HepG2 (cell line): Measurements from ENCODE around the gene DTNA. TPM values are rescaled to one million over a fixed set of nuclear protein-coding genes. Genes with fewer than 3 reads are reported as not detected.
A peak's percentile ranks its signal among the peaks of the same experiment; 100 is the strongest.

Experiments used
- ATAC-seq: fragments of 200-7000 bp; cut with Tn5 transposase; 3 replicates; pipeline ENCODE4 v1.9.1; 2020; ENCODE audit warnings: mild to moderate bottlenecking, moderate library complexity
- BruUV-seq: library from RNA; stranded (reverse); fragments of 400-500 nt; replicated peaks from 2 replicates; lab custom pipeline; 2021; lab: Mats Ljungman, UMichigan
- CTCF ChIA-PET: fragments of 300-600 bp; formaldehyde crosslinking; extraction: SDS; loops from one replicate; lab custom pipeline; 2021; ENCODE audit warnings: low total read pairs, inconsistent platforms, low intra/inter-chr PET ratio; lab: Yijun Ruan, JAX
- POLR2A ChIA-PET: fragments of 350-600 bp; sonication (Branson Sonifier 250); formaldehyde crosslinking; loops from one replicate; lab custom pipeline; 2020; ENCODE audit warnings: antibody characterized with exemption, inconsistent platforms; lab: Yijun Ruan, JAX
- DNase-seq: peaks from one replicate; pipeline ENCODE4 v3.0.0-alpha.2; 2015; ENCODE audit warnings: low spot score
- FAIRE-seq: peaks from 3 replicates; lab custom pipeline; 2011; peaks lifted over from hg19 to GRCh38; lab: Jason Lieb, UNC
- H2AFZ ChIP-seq: one replicate; pipeline ENCODE4 v1.6.1; 2011; ENCODE audit warnings: low read length, inconsistent platforms
- H3K27ac ChIP-seq: fragments of 300-600 bp; 3 replicates; pipeline ENCODE4 v1.8.0; 2011; ENCODE audit warnings: mixed run types, mild to moderate bottlenecking, mixed read lengths, low read length, inconsistent platforms; ENCODE audit not compliant: insufficient read depth; ENCODE audit errors: extremely low read length
- H3K27me3 ChIP-seq, 2 experiments: fragments of 200-600 bp in 1 of 2; 2 replicates in 1 of 2; 3 replicates in 1 of 2; pipeline versions ENCODE4 v1.6.0 to v1.8.0; 2011; ENCODE audit warnings: low read length in 2 of 2, mild to moderate bottlenecking in 2 of 2, moderate library complexity in 2 of 2, inconsistent platforms in 1 of 2; ENCODE audit not compliant: insufficient read depth in 2 of 2, control insufficient read depth in 1 of 2
- H3K36me3 ChIP-seq, 2 experiments: fragments of 200-600 bp in 1 of 2; replicated peaks in 1 of 2; 2 replicates in 1 of 2; 3 replicates in 1 of 2; pipeline versions ENCODE4 v1.5.1 to v1.8.0; 2011; ENCODE audit warnings: low read length in 2 of 2, inconsistent platforms in 1 of 2; ENCODE audit not compliant: insufficient read depth in 2 of 2, control insufficient read depth in 1 of 2
- H3K4me1 ChIP-seq: 2 replicates; pipeline ENCODE4 v1.5.1; 2012; ENCODE audit warnings: low read length, inconsistent platforms; ENCODE audit not compliant: insufficient read depth
- H3K4me2 ChIP-seq: 2 replicates; pipeline ENCODE4 v1.6.0; 2011; ENCODE audit warnings: low read depth, low read length, inconsistent platforms
- H3K4me3 ChIP-seq, 3 experiments: fragments of 200-600 bp in 1 of 3; sonication (generic), shearing (Covaris generic) in 1 of 3; replicated peaks in 1 of 3; 2 replicates each; pipeline ENCODE4 v1.5.1; 2011 to 2016; ENCODE audit warnings: low read length in 3 of 3, inconsistent platforms in 2 of 3, low read depth in 2 of 3, mild to moderate bottlenecking in 2 of 3, control low read depth in 1 of 3, mixed read lengths in 1 of 3; ENCODE audit not compliant: insufficient read depth in 1 of 3
- H3K79me2 ChIP-seq: one replicate; pipeline ENCODE4 v1.6.1; 2011; ENCODE audit warnings: low read length, inconsistent platforms; ENCODE audit not compliant: insufficient read depth
- H3K9ac ChIP-seq: 2 replicates; pipeline ENCODE4 v1.6.0; 2011; ENCODE audit warnings: mild to moderate bottlenecking, low read depth, low read length, inconsistent platforms; ENCODE audit not compliant: insufficient read depth
- H3K9me3 ChIP-seq: 2 replicates; pipeline ENCODE4 v1.5.1; 2012; ENCODE audit warnings: mild to moderate bottlenecking, low read length
- H4K20me1 ChIP-seq: 2 replicates; pipeline ENCODE4 v1.6.0; 2011; ENCODE audit warnings: inconsistent platforms, mild to moderate bottlenecking, low read length, moderate library complexity; ENCODE audit not compliant: insufficient read depth
- ARNT ChIP-seq: fragments of 450-650 bp; IDR thresholded peaks from 2 replicates; pipeline ENCODE4 v1.6.1; 2017
- ZBTB26 ChIP-seq: IDR thresholded peaks from 2 replicates; pipeline ENCODE4 v1.6.1; 2016; ENCODE audit warnings: missing compliant biosample characterization, missing genetic modification reagents, borderline replicate concordance
- ZKSCAN8 ChIP-seq: IDR thresholded peaks from 2 replicates; pipeline ENCODE4 v1.6.1; 2016; ENCODE audit warnings: borderline replicate concordance, missing genetic modification reagents, missing compliant biosample characterization
- ZNF317 ChIP-seq: sonication (generic); formaldehyde crosslinking; IDR thresholded peaks from 2 replicates; pipeline ENCODE4 v1.5.0; 2020; ENCODE audit warnings: mild to moderate bottlenecking, missing genetic modification reagents
- ZNF543 ChIP-seq: sonication (generic); formaldehyde crosslinking; IDR thresholded peaks from 2 replicates; pipeline ENCODE4 v1.4.0; 2020; ENCODE audit warnings: mild to moderate bottlenecking, missing genetic modification reagents
- ZNF850 ChIP-seq: sonication (generic); formaldehyde crosslinking; conservative IDR thresholded peaks from 2 replicates; pipeline ENCODE4 v1.9.0; 2021; ENCODE audit warnings: mild to moderate bottlenecking, missing genetic modification reagents
- in situ Hi-C: cut with HindIII; loops from 2 replicates; pipeline ENCODE4 v1.10.0; 2017; ENCODE audit warnings: low pct_unique_long_range_greater_than_20kb; ENCODE audit not compliant: extremely low pct_ligation_motif_present
- intact Hi-C: fragments of 100-400 bp; cut with micrococcal nuclease; formaldehyde crosslinking; loops from one replicate; pipeline ENCODE4 v1.10.0; 2022; ENCODE audit not compliant: unreplicated experiment
- polyA plus RNA-seq, 8 experiments: library from polyadenylated mRNA; depleted of rRNA in 3 of 8; stranded (reverse) in 7 of 8; unstranded in 1 of 8; fragments of >200 nt; fragmentation: Illumina TruSeq in 4 of 8; extraction: Trizol in 4 of 8; gene quantifications; 2 replicates each; pipeline versions ENCODE4 v1.2.1 to v1.2.3, GENCODE V29; 2011 to 2016; ENCODE audit warnings: low read depth in 4 of 8, missing spikeins in 1 of 8, mixed read lengths in 1 of 8; ENCODE audit not compliant: insufficient read depth in 1 of 8
- total RNA-seq, 5 experiments: library from RNA; depleted of rRNA; stranded (reverse); fragments of >200 nt; fragmentation: Illumina TruSeq; extraction: Trizol; gene quantifications; 2 replicates each; pipeline ENCODE4 v1.2.3, GENCODE V29; 2016; ENCODE audit warnings: low read depth in 1 of 5

Gene DTNA
- total and polyA plus RNA-seq, 2 of the 13 experiments (the other 11 are each of a cell fraction or from before 2014, with no cell fraction given) = 8.5 to 29.0 TPM

GRCh38 chr18:34892379-34892778, 182.3 kb downstream of the DTNA start (continued):
- TF ChIP-seq ZBTB26 (no peak), ZKSCAN8 (CRISPR knock-in tag) (no peak), ZNF850 (no peak), ZNF543 (CRISPR knock-in tag) (no peak)

GRCh38 chr18:34893239-34893638, 183.1 kb downstream of the DTNA start:
- DNase-seq = no peak
- Histone ChIP-seq H3K27ac (no peak overlapping the region), H3K9me3 (peaks cover 4% of the 10 kb centered on the region; the same call in 1 of the 2 replicates), H3K27me3 (no peaks in the 10 kb centered on the region), H3K9ac (no peak overlapping the region), H3K4me1 (peaks cover 8% of the 10 kb centered on the region), H2AFZ (no peak overlapping the region), H3K79me2 (no peaks in the 10 kb centered on the region), H3K4me2 (no peak overlapping the region), H3K4me3 (no peak overlapping the region), H3K36me3 (peaks cover 2 to 5% of the 10 kb centered on the region in 2 experiments; a peak in 3 of 5 replicates), H4K20me1 (no peaks in the 10 kb centered on the region)
- POLR2A ChIA-PET = no interaction called here
- in situ Hi-C loops (no loop called here), intact Hi-C loops (no loop called here)
- no TSS peak for BruUV-seq
- FAIRE-seq = no peak
- no peak for ATAC-seq
- CTCF ChIA-PET = no interaction called here
- peak; percentile 98 for TF ChIP-seq ZNF317 (CRISPR knock-in tag)
- TF ChIP-seq ARNT = no peak

GRCh38 chr18:34901299-34901698, 191.2 kb downstream of the DTNA start:
- Histone ChIP-seq H4K20me1 (no peaks in the 10 kb centered on the region), H3K27ac (no peak overlapping the region), H2AFZ (no peak overlapping the region), H3K9me3 (no peaks in the 10 kb centered on the region), H3K36me3 (no peaks in the 10 kb centered on the region), H3K27me3 (no peaks in the 10 kb centered on the region), H3K4me2 (no peak overlapping the region), H3K79me2 (no peaks in the 10 kb centered on the region), H3K9ac (no peak overlapping the region), H3K4me3 (no peak overlapping the region), H3K4me1 (no peaks in the 10 kb centered on the region)
- no TSS peak for BruUV-seq
- intact Hi-C loops (no loop called here), in situ Hi-C loops (no loop called here)
- ChIA-PET POLR2A (no interaction called here), CTCF (no interaction called here)
- FAIRE-seq (no peak), DNase-seq (no peak), ATAC-seq (no peak)
- no peak for TF ChIP-seq ZBTB26
